Limb (tissue), 2 donors: ENCODE measurements around the gene EXOC6B.

Source experiments
- DNase-seq, 2 donors: peaks; one replicate each; pipeline ENCODE4 v3.0.0-alpha.2; 2016; ENCODE audit errors: extremely low spot score in 2 of 2

EXOC6B gene

DNA sequence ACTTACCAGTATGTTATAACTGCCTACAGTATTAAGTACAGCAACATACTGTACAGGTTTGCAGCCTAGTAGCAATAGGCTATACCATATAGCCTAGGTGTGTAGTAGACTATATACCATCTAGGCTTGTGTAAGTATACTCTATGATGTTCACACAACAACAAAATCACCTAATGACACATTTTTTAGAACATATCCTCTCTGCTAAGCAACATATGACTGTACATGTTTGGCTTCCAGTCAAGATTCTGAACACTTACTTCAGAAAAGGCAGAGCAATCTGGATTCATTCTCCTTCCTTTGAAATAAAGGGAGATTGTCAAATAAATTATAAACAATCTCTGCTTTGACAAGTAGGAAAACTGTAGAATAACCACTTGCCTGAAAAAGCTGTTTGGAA, 81.8 kb downstream of the EXOC6B start:
- DNase-seq = no peak

DNA sequence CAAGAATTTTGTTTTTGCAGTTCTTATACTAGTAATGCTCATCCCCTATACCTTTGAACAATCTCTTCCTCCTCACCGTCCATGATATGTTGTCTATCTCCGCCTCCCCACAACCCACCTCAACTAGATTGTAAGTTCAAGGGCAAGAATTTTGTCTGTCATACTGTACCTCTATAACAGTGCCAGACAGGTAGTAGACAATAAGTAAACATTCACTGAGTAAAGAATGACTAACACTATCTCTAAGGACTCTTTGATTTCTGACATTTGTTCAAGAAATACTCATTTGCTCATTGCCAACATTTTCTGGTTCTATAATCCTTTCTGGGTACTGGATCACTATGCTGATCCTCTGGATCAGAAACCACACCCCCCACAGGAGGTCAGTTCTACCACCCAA, 82.4 kb downstream of the EXOC6B start:
- DNase-seq = no peak

- no peak for DNase-seq
Observed at GRCh38 chr2:72738096-72738495, 87.7 kb downstream of the EXOC6B start.

- DNase-seq = no peak
Observed at GRCh38 chr2:72734432-72734831, 91.4 kb downstream of the EXOC6B start.

- DNase-seq = no peak
Observed at GRCh38 chr2:72731116-72731515, 94.7 kb downstream of the EXOC6B start.

DNA sequence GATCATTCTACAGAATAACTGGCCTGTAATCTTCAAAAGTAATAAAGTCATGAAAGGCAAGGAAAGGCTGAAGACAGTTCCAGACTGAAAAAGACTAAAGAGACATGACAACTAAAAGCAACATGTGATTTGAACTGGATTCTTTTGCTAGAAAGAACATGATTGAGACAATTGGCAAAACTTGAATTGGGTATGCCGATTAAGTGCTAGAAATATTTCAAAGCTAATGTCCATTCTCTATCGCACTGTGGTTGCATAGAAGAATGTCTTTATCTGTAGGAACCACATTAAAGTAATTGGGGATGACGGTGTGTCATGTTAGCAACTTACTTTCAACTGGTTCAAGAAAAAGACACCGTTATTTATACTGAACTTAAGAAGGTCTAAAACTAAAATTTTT, 98.5 kb downstream of the EXOC6B start:
- DNase-seq = no peak

- no peak for DNase-seq
Observed at GRCh38 chr2:72723769-72724370, 102.0 kb downstream of the EXOC6B start.

DNA sequence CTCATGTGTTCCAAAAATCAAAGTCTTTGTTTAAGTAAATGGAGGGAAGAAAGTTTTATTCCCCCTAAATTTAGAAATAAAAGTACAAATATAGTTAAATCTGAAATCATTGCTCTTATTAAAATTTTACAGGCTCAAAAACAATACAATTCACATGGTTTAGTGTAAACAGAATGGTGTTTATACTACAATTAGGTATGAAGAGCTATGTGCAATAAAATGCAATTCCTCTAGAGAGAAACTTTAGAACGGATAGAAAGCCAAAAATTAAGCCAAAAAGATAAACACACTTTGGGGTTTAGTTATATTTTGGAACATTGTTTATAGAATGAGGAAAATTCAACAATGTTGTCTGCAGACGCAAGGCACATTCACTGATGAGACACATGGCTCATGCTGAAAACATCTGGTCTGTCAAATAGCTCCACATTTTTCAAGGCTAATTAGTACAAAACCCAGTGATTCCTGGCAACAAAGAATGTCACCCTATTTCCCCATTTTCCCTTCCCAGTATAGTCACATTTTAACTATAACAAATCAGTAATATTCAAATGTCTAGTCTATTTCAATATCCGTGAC, 103.3 kb downstream of the EXOC6B start:
- DNase-seq = no peak

GRCh38 chr2:72719416-72719815, 106.4 kb downstream of the EXOC6B start:
- DNase-seq = no peak

- no peak for DNase-seq
Observed at GRCh38 chr2:72718876-72719275, 107.0 kb downstream of the EXOC6B start.

GRCh38 chr2:72716601-72717000, 109.2 kb downstream of the EXOC6B start:
- no peak for DNase-seq

DNA sequence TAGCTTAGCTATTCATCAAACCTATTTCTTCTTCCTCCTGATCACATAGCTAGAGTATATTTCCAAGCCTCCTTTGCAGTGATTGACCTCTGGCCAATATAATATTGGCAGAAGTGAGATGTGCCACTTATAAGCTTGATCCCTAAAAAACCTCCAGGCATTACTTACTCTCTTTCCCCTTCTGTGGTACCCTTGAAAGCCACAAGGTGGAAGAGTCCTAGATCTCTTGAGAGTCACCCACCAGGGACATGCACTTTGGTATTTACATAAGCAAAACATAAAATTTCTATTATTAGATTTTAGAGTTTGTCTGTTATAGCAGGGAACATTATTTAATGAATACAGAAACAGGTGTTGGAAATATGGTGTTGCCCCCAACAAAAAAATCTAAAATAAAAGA, 112.0 kb downstream of the EXOC6B start:
- DNase-seq = no peak

DNA sequence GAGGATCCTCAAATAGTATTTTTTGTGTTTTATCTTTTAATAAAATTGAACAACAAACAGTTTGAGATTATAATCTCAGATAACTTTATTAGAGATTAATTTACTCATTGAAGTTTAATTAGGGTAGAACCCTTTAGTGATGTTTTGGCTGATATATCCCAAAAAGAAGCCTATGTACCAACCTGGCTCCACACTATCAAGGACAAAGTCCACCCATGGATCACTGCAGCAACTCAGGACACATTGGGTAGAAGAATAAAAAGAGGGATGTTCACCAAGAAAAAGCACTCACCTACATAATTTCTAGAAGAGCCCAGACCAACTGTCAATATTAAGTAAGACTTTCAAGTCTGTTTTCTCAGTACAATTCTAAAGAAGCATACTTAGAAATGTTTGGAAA, 112.9 kb downstream of the EXOC6B start:
- DNase-seq = no peak

DNA sequence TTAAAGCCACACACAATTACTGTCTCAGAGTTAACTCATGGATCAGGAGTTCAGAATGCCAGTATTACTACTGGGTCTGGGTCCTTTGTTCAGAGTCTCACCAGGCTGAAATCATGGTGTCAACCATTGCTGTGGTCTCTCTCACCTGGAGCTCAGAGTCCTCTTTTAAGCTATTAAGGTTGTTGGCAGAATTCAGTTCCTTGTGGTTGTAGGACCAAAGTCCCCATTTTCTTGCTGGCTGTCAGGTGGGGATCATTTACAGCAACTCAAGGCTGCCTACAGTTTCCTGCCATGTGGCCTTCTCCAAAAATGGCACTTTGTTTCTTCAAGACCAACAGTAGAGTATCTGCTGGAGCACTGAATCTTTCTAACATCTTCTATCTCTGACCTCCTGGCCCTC, 113.5 kb downstream of the EXOC6B start:
- no peak for DNase-seq

DNA sequence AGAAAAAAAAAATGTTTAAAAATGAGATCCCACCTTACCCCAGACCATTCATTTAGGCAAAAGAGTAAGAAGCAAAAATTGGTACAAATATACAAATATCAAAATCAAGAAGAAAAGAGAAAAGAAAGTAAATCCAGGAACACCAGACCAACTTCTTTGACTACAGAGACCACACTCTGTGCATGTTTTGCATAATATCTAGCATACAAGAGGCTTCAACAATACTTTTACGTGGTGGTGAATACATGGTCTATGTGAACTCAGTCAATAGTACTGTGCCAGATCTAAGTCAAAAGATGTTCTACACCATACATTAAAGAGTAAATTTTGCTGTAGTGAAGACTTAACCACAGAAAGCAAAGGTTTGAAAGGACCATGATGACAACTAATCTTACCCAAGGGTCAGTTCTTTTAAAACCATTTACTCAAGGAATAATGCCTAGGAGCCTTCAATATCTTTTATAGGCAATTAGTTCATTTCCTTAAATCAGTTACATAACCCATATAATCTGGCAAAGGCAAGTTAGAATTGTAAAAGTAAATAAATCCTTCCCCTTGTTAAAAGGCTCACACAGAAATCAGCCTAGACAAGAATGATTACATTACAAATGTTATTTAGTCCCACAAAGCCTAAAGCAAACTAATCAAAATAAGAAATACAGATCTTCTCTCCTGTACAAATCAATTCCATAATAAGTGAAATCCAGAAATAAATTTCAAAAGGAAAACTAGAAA, 115.2 kb downstream of the EXOC6B start:
- no peak for DNase-seq

DNA sequence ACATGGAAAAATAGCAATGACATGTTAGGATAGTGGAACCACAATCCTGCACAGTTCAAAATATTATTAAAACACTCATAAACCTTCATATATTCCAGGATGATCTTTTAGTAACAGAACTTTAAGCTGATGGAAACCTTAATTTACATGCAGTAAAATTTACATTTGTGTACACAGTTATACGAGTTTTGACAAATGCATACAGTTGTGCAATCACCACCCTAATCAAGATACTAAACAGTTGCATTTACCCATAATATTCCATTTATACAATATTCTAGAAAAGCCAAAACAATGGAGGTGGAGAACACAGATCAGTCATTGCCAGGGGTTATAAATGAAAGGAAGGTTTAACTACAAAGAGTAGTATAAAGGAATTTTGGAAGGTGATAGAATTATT, 117.6 kb downstream of the EXOC6B start:
- no peak for DNase-seq

- no peak for DNase-seq
Observed at GRCh38 chr2:72698300-72698699, 127.5 kb downstream of the EXOC6B start.

GRCh38 chr2:72696559-72696958, 129.3 kb downstream of the EXOC6B start:
- no peak for DNase-seq

DNA sequence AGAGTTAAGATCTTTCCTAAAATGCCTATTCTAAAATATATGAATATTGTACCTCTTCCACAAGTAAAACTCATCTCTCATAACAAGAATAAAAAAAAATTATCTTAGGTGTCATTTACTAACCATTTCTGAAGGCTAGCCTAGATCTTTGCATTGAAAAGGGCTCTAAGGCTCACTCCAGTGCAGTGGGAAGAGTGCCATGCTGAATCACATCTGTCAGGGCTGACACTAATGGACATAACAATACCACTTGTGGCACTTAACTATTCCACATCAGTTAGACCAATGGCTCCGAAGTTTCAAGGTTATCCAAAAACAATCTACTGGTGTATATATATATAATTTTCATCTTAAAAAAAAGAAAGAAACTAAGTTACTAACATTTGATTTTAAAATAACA, 130.2 kb downstream of the EXOC6B start:
- DNase-seq = no peak

DNA sequence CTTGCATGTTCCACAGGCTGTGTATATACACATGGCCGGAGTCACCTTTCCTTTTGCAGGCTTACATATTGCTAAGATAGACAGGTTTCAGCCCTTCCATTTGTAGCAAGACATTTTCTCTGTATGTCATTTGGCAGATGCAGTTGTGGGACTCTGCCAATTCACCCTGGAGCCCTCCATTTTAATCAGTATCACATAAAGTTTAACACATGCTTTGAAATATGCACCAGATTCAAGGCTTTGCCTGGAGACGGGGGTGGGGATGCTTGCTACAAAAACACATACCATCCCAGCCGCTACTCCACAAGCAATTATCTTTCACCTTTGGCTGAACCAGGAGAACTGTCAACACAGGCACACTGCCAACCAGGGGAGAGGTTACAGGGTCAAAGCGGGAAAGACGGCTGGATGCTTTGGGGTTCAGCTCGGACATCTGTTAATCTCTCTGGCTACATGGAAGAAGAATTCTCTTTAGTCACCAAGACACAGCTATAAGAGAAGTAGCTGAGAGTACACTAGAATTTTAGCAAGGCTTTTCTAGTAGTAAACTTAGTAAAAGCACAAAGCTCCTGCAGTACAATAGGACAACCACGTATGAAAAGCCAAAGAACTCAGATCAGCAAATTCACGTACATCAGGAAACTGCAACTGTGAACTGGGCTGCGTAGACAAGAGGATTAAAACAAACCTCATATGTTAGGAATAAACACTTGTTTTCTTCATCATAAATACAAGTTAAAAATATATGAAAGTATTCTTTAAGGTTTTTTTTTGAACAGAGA, 130.9 kb downstream of the EXOC6B start:
- DNase-seq = peak; percentile 60 to 78

DNA sequence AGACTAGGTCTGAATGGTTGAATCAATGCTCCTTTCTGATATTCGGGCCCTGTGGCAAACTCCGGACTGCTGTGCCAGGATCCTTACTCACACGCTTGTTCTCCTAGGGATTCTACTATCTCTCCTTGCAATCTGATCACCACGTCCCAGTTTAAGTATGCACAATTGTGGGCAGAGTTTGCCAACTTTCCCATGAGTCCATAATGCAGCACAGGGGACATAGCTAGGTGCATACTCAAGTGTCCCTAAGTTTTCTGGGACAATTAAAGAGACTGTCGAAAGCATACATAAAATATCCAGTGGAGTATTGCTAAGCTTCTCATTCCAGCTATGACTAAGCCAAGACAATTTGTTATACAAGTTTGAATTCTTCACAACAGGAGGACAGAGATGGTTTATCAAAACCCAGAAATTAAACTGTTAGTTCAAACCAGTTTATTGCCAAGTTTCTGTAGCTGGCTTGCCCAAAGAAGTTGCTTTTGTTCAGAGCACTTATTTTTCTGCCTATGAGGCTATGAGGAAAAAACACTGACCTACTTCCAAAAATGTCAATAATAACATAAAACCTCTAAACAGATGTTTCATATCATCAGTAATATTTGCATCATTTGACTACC, 136.1 kb downstream of the EXOC6B start:
- DNase-seq = no peak
